ENCODE data around the gene BARX2.

GRCh38 chr11:129396454-129396853 lies 20.8 kb downstream of the BARX2 start:
- TF ChIP-seq CTCF (IDR thresholded peaks at IDR 0.05) (no peak), ZFX (IDR thresholded peaks at IDR 0.05; ENCODE audit: borderline replicate concordance) (no peak)

Measured in 22Rv1 (cell line).